GM18526 (cell line): ENCODE measurements around the gene IRF5.

ENCODE experiments used
- POLR2A ChIP-seq: IDR thresholded peaks from 3 replicates; pipeline ENCODE4 v1.6.1; 2011; ENCODE audit not compliant: insufficient read length; ENCODE audit errors: extremely low read depth

Gene IRF5

GRCh38 chr7:128900237-128900636, 37.5 kb upstream of the IRF5 start:
- no peak for TF ChIP-seq POLR2A

- no peak for TF ChIP-seq POLR2A
Observed at GRCh38 chr7:128902761-128903585, 34.8 kb upstream of the IRF5 start.

GRCh38 chr7:128903621-128904361, 33.9 kb upstream of the IRF5 start:
- TF ChIP-seq POLR2A = no peak

GRCh38 chr7:128904381-128905197, 33.1 kb upstream of the IRF5 start:
- TF ChIP-seq POLR2A = no peak

GRCh38 chr7:128906001-128906765, 31.5 kb upstream of the IRF5 start:
- TF ChIP-seq POLR2A = no peak

GRCh38 chr7:128906766-128907559, 30.8 kb upstream of the IRF5 start:
- no peak for TF ChIP-seq POLR2A

GRCh38 chr7:128908750-128909624, 28.7 kb upstream of the IRF5 start:
- TF ChIP-seq POLR2A = no peak

- TF ChIP-seq POLR2A = no peak
Observed at GRCh38 chr7:128909625-128910568, 27.8 kb upstream of the IRF5 start.

GRCh38 chr7:128910569-128910945, 27.2 kb upstream of the IRF5 start, which contains the start of gene KCP:
Gene KCP (minus strand): TSS chr7:128910709. CDS start chr7:128910676, 33 bp downstream.
- TF ChIP-seq POLR2A = no peak

- no peak for TF ChIP-seq POLR2A
Observed at GRCh38 chr7:128911423-128912031, 26.2 kb upstream of the IRF5 start.

GRCh38 chr7:128912281-128912680, 25.4 kb upstream of the IRF5 start:
- TF ChIP-seq POLR2A = no peak
